Peyer's patch (tissue), 4 donors: Measurements from ENCODE around the gene R3HDM4. TPM values are rescaled to one million over a fixed set of nuclear protein-coding genes. Genes with fewer than 3 reads are reported as not detected.

ENCODE experiments used
- DNase-seq, 3 donors: peaks; one replicate each; pipeline ENCODE4 v3.0.0-alpha.2; 2017 to 2019
- H3K27ac ChIP-seq, 4 donors: fragments of 200-600 bp; sonication (generic); one replicate each; pipeline ENCODE4 v1.5.1; 2016 to 2019
- H3K27me3 ChIP-seq, 2 donors: fragments of 200-600 bp; sonication (generic); one replicate each; pipeline ENCODE4 v1.5.1; 2019
- H3K36me3 ChIP-seq, 3 donors: fragments of 200-600 bp; sonication (generic); one replicate each; pipeline ENCODE4 v1.5.1; 2016 to 2019
- H3K4me1 ChIP-seq, 4 donors: fragments of 200-600 bp; sonication (generic); one replicate each; pipeline ENCODE4 v1.5.1; 2016 to 2019
- H3K4me3 ChIP-seq, 4 donors: fragments of 200-600 bp; sonication (generic); 1 replicate in 3 of 4; 2 replicates in 1 of 4; pipeline ENCODE4 v1.5.1; 2016 to 2019; ENCODE audit warnings: mild to moderate bottlenecking in 1 of 4
- H3K9me3 ChIP-seq, 4 donors: fragments of 200-600 bp; sonication (generic); one replicate each; pipeline ENCODE4 v1.5.1; 2016 to 2019; ENCODE audit warnings: mild to moderate bottlenecking in 1 of 4
- CTCF ChIP-seq, 6 experiments: fragments of 450-650 bp in 4 of 6; fragments of 200-600 bp in 2 of 6; sonication (generic) in 1 of 6; IDR thresholded peaks; one replicate each; pipeline ENCODE4 v1.5.1; 2017 to 2019; ENCODE audit warnings: antibody characterized with exemption in 6 of 6, mild to moderate bottlenecking in 3 of 6, moderate library complexity in 1 of 6
- POLR2A ChIP-seq, 2 donors: fragments of 450-650 bp; IDR thresholded peaks; one replicate each; pipeline ENCODE4 v1.5.1; 2017; ENCODE audit warnings: antibody characterized with exemption in 2 of 2, mild to moderate bottlenecking in 2 of 2, moderate library complexity in 2 of 2
- total RNA-seq, 4 donors: library from RNA; depleted of rRNA; stranded (reverse); fragments of >200 nt; gene quantifications; one replicate each; pipeline ENCODE4 v1.1.0, GENCODE V29; 2016

The R3HDM4 gene
- total RNA-seq, 4 donors from 2014 or later: 20.8 to 43.5 (median 34.8) TPM

- no peak overlapping the region for H3K27ac ChIP-seq
- no peaks in the 10 kb centered on the region for H3K27me3 ChIP-seq
- TF ChIP-seq CTCF (IDR thresholded peaks at IDR 0.05): no peak
- TF ChIP-seq POLR2A (IDR thresholded peaks at IDR 0.05): no peak
- H3K36me3 ChIP-seq: peaks cover 0 to 73% (median 0%) of the 10 kb centered on the region in 3 donors
- no peak for DNase-seq
- H3K9me3 ChIP-seq: no peaks in the 10 kb centered on the region
- peaks cover 0 to 12% (median 5%) of the 10 kb centered on the region in 4 donors for H3K4me1 ChIP-seq
- H3K4me3 ChIP-seq: no peak overlapping the region
These were observed 25.4 kb downstream of the R3HDM4 start for GRCh38 chr19:887599-887998.

- no peak for DNase-seq
- Histone ChIP-seq H3K27me3 (no peaks in the 10 kb centered on the region), H3K4me3 (no peak overlapping the region), H3K9me3 (no peaks in the 10 kb centered on the region), H3K27ac (no peak overlapping the region), H3K36me3 (peaks cover 0 to 78% (median 0%) of the 10 kb centered on the region in 3 donors), H3K4me1 (peaks cover 0 to 10% (median 3%) of the 10 kb centered on the region in 4 donors)
- TF ChIP-seq POLR2A (IDR thresholded peaks at IDR 0.05) (no peak), CTCF (IDR thresholded peaks at IDR 0.05) (no peak)
These were observed 25.9 kb downstream of the R3HDM4 start for GRCh38 chr19:887072-887471.

GRCh38 chr19:885536-886224 lies 27.3 kb downstream of the R3HDM4 start:
- no peak for DNase-seq
- no peak overlapping the region for H3K4me3 ChIP-seq
- no peak for TF ChIP-seq POLR2A (IDR thresholded peaks at IDR 0.05)
- TF ChIP-seq CTCF (IDR thresholded peaks at IDR 0.05): no peak
- H3K36me3 ChIP-seq: peaks cover 0 to 86% (median 0%) of the 10 kb centered on the region in 3 donors
- H3K27me3 ChIP-seq: no peaks in the 10 kb centered on the region
- no peak overlapping the region for H3K27ac ChIP-seq
- H3K9me3 ChIP-seq: no peaks in the 10 kb centered on the region
- no peaks in the 10 kb centered on the region for H3K4me1 ChIP-seq

GRCh38 chr19:884420-885211 lies 28.4 kb downstream of the R3HDM4 start:
- H3K4me3 ChIP-seq: no peak overlapping the region
- no peaks in the 10 kb centered on the region for H3K9me3 ChIP-seq
- H3K4me1 ChIP-seq: no peaks in the 10 kb centered on the region
- TF ChIP-seq POLR2A (IDR thresholded peaks at IDR 0.05) (no peak), CTCF (IDR thresholded peaks at IDR 0.05) (no peak)
- peaks cover 0 to 86% (median 0%) of the 10 kb centered on the region in 3 donors for H3K36me3 ChIP-seq
- no peak overlapping the region for H3K27ac ChIP-seq
- no peak for DNase-seq
- H3K27me3 ChIP-seq: no peaks in the 10 kb centered on the region

GRCh38 chr19:883661-884211 lies 29.3 kb downstream of the R3HDM4 start:
- Histone ChIP-seq H3K36me3 (peaks cover 0 to 78% (median 0%) of the 10 kb centered on the region in 3 donors), H3K27me3 (no peaks in the 10 kb centered on the region), H3K27ac (no peak overlapping the region), H3K4me3 (no peak overlapping the region), H3K9me3 (no peaks in the 10 kb centered on the region), H3K4me1 (no peaks in the 10 kb centered on the region)
- TF ChIP-seq POLR2A (IDR thresholded peaks at IDR 0.05): no peak
- TF ChIP-seq CTCF (IDR thresholded peaks at IDR 0.05): no peak
- DNase-seq: no peak
